ENCODE data around the gene DCAF7.

GRCh38 chr17:63578769-63579111, 28.5 kb downstream of the DCAF7 start:
- TF ChIP-seq POLR2AphosphoS5 (IDR thresholded peaks at IDR 0.05; ENCODE audit: low read depth, low read length): no peak
- TF ChIP-seq TAF1 (IDR thresholded peaks at IDR 0.05; ENCODE audit: borderline replicate concordance, insufficient read depth, low read length): no peak

All from PFSK-1 (cell line).